ENCODE results near the gene ROPN1B. TPM values are rescaled to one million over a fixed set of nuclear protein-coding genes. Genes with fewer than 3 reads are reported as not detected.

Gene ROPN1B
- not detected in 2 replicates for total RNA-seq

GRCh38 chr3:125968701-125969592 is at the start of gene ROPN1B:
ROPN1B (plus strand) TSS chr3:125969178; CDS start chr3:125972055, 2,877 bp downstream.

Other genes with a start within 250 kb of the ROPN1B start
- gene SLC41A3, start 114.9 kb downstream of the ROPN1B start, total RNA-seq: 35.8 and 39.4 TPM in 2 replicates
- gene ALDH1L1, start 211.4 kb downstream of the ROPN1B start, total RNA-seq: 93.4 and 96.4 TPM in 2 replicates